CD4-positive, alpha-beta memory T cell (primary cell): ENCODE measurements around the gene FNDC3B. TPM values are rescaled to one million over a fixed set of nuclear protein-coding genes. Genes with fewer than 3 reads are reported as not detected.

Experiments
- CTCF ChIA-PET: fragments of 350-600 bp; sonication (Branson Sonifier 250); formaldehyde crosslinking; loops from one replicate; lab custom pipeline; 2021; ENCODE audit warnings: inconsistent platforms; ENCODE audit not compliant: partially characterized antibody; lab: Charles Lee
- POLR2A ChIA-PET: fragments of 350-600 bp; sonication (Branson Sonifier 250); formaldehyde crosslinking; loops from one replicate; lab custom pipeline; 2021; ENCODE audit not compliant: partially characterized antibody; lab: Charles Lee
- DNase-seq, 5 donors: peaks; one replicate each; pipeline versions ENCODE4 v3.0.0 to v3.0.0-alpha.2; 2020 to 2022; ENCODE audit warnings: mixed read lengths in 1 of 5
- H3K27ac ChIP-seq: one replicate; pipeline ENCODE4 v1.7.0; 2013; ENCODE audit warnings: low read depth, low read length
- H3K27me3 ChIP-seq: 2 replicates; pipeline ENCODE4 v1.7.0; 2013; ENCODE audit warnings: mild to moderate bottlenecking, low read length, moderate library complexity; ENCODE audit not compliant: insufficient read depth
- H3K36me3 ChIP-seq: 2 replicates; pipeline ENCODE4 v1.7.0; 2013; ENCODE audit warnings: mild to moderate bottlenecking, low read length, moderate library complexity; ENCODE audit not compliant: insufficient read depth
- H3K4me1 ChIP-seq: 2 replicates; pipeline ENCODE4 v1.7.0; 2013; ENCODE audit warnings: mild to moderate bottlenecking, low read length, moderate library complexity; ENCODE audit not compliant: insufficient read depth
- H3K4me3 ChIP-seq, 2 donors: one replicate each; pipeline ENCODE4 v1.7.0; 2013; ENCODE audit warnings: low read length in 2 of 2, mild to moderate bottlenecking in 1 of 2
- H3K9me3 ChIP-seq, 2 donors: one replicate each; pipeline ENCODE4 v1.7.0; 2013; ENCODE audit warnings: low read length in 2 of 2, control low read depth in 1 of 2; ENCODE audit not compliant: control insufficient read depth in 1 of 2
- H3K27ac Mint-ChIP-seq, 7 donors: one replicate each; pipeline ENCODE4 v1.8.0; 2020 to 2021; ENCODE audit warnings: mixed read lengths in 7 of 7, mild to moderate bottlenecking in 6 of 7, inconsistent platforms in 3 of 7, moderate library complexity in 3 of 7
- H3K27me3 Mint-ChIP-seq, 2 donors: one replicate each; pipeline ENCODE4 v1.8.0; 2020 to 2021; ENCODE audit warnings: mixed read lengths in 2 of 2
- H3K36me3 Mint-ChIP-seq, 2 donors: one replicate each; pipeline ENCODE4 v1.8.0; 2020 to 2021; ENCODE audit warnings: mixed read lengths in 2 of 2, inconsistent platforms in 1 of 2, mild to moderate bottlenecking in 1 of 2
- H3K4me1 Mint-ChIP-seq, 4 donors: one replicate each; pipeline ENCODE4 v1.8.0; 2020 to 2021; ENCODE audit warnings: mixed read lengths in 4 of 4, mild to moderate bottlenecking in 1 of 4
- H3K4me3 Mint-ChIP-seq, 8 donors: one replicate each; pipeline ENCODE4 v1.8.0; 2020 to 2021; ENCODE audit warnings: mixed read lengths in 8 of 8, mild to moderate bottlenecking in 7 of 8, moderate library complexity in 6 of 8, inconsistent platforms in 3 of 8
- H3K9me3 Mint-ChIP-seq, 8 donors: one replicate each; pipeline ENCODE4 v1.8.0; 2020 to 2021; ENCODE audit warnings: mixed read lengths in 8 of 8, mild to moderate bottlenecking in 5 of 8, inconsistent platforms in 3 of 8, moderate library complexity in 1 of 8
- intact Hi-C: fragments of 100-400 bp; cut with micrococcal nuclease; formaldehyde crosslinking; loops from one replicate; pipeline ENCODE4 v1.15.1; 2023
- polyA plus RNA-seq, 2 donors: library from polyadenylated mRNA; unstranded; fragments of 300-500 nt; fragmentation: Illumina TruSeq; gene quantifications; one replicate each; pipeline ENCODE4 v1.2.3, GENCODE V29; 2021
- total RNA-seq, 2 experiments: library from RNA; stranded (reverse); gene quantifications; one replicate each; pipeline ENCODE4 v1.2.3, GENCODE V29; 2021

The FNDC3B gene
- total and polyA plus RNA-seq, 4 experiments from 2014 or later, result 10.9 to 18.2 (median 14.8) TPM

DNA sequence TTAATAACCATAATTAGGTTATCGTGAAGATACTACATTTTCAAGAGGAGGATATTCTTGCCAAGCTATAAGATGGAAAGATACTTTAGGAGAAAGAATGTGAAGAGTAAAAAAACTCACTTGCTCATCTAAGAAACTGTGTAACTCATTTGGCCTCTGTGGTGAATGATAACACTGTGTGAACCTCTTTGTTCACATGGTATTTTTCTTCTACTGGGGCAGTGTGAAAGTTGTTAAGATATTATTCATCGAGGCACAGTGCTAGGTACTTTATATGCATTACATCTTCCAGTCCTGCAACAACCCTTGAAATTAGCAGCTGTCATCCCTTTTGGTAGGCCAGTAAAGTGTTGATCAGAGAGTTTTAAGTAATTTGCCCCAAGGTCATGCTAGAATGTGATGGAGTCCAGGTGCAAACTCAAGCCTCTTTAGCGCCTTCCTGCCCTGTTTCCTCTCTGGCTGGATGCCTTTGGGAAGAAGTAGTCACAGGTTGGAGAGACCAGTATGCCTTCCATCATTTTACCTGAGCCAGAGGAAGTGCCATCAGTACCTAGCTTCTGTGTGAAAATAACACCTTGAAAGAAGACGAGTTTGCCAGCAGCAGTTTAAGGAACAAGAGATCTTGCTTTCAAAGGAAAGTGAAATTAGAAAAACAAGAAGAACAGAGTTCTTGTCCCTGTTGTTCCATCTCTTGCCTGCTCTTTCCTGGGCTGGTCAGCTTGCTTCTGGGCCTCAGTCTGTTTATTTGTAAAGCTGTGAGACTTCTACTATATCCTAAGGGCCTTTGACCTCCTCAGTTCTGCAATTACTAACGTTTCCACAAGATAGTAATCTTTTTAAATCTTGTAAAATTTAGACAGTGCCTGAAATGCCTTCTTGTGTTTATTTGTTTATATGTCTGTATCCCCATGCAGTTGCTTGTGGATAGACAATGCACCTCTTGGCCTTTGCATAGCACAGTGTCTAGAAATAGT, 179.3 kb downstream of the FNDC3B start:
- H3K27ac ChIP-seq, result no peak overlapping the region
- H3K27me3 ChIP-seq, result no peaks in the 10 kb centered on the region
- Mint-ChIP-seq H3K27ac (peak overlapping the region in 2 of 7 donors; percentile 16 to 31), H3K9me3 (peaks cover 0 to 2% (median 0%) of the 10 kb centered on the region in 8 donors), H3K27me3 (no peaks in the 10 kb centered on the region), H3K36me3 (peaks cover 1 to 10% of the 10 kb centered on the region in 2 donors), H3K4me1 (peaks cover 15 to 37% (median 25%) of the 10 kb centered on the region in 4 donors), H3K4me3 (no peak overlapping the region)
- no peak overlapping the region for H3K4me3 ChIP-seq
- no peaks in the 10 kb centered on the region for H3K36me3 ChIP-seq
- ChIA-PET POLR2A (no interaction called here), CTCF (no interaction called here)
- intact Hi-C loops, result no loop called here
- H3K9me3 ChIP-seq, result no peaks in the 10 kb centered on the region
- no peak for DNase-seq
- no peaks in the 10 kb centered on the region for H3K4me1 ChIP-seq

DNA sequence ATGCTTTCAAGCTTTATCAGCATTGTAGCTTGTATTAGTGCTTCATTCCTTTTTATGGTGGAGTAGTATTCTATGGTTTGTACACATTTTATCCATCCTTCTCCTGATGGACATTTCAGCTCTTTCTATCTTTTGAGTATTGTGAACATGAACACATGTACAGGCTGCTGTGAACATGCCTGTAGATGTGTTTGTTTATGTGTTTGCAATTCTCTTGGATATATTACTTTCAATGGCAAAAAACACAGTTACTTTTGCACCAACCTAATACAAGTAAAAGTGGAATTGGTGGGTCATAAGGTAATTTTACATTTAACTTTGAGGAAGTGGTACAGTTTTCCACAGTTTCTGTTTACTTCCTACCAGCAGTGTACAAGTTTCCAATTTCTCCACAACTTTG, 180.4 kb downstream of the FNDC3B start:
- Mint-ChIP-seq H3K9me3 (peaks cover 0 to 2% (median 0%) of the 10 kb centered on the region in 8 donors), H3K4me1 (peaks cover 17 to 41% (median 27%) of the 10 kb centered on the region in 4 donors), H3K27ac (no peak overlapping the region), H3K4me3 (no peak overlapping the region), H3K27me3 (no peaks in the 10 kb centered on the region), H3K36me3 (peaks cover 1 to 12% of the 10 kb centered on the region in 2 donors)
- Histone ChIP-seq H3K4me3 (no peak overlapping the region), H3K27me3 (no peaks in the 10 kb centered on the region), H3K9me3 (no peaks in the 10 kb centered on the region), H3K36me3 (no peaks in the 10 kb centered on the region), H3K27ac (no peak overlapping the region), H3K4me1 (no peaks in the 10 kb centered on the region)
- DNase-seq, result no peak
- intact Hi-C loops, result no loop called here
- CTCF ChIA-PET, result no interaction called here
- POLR2A ChIA-PET, result no interaction called here

DNA sequence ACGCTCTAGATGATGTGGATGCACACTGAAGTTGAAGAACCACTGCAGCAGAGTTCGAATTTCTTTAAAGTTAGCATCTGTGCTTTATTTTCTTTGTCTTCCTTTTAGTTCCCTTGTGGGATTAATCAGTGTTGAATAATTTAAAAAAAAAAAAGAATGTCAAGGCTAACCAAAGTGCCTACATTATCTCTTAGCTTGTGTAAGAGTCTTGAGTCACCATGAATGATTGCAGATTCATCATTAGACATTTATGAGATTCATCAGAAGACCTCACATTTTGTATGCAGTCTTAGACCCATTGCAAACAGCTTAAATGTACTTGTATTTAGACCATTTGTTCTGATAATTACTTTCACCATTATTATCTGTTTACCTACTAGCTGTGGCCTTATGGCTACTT, 182.2 kb downstream of the FNDC3B start:
- DNase-seq, result no peak
- intact Hi-C loops, result no loop called here
- CTCF ChIA-PET, result no interaction called here
- POLR2A ChIA-PET, result no interaction called here
- no peaks in the 10 kb centered on the region for H3K27me3 Mint-ChIP-seq
- H3K9me3 Mint-ChIP-seq, result no peaks in the 10 kb centered on the region
- no peak overlapping the region for H3K4me3 ChIP-seq
- H3K27ac ChIP-seq, result no peak overlapping the region
- no peaks in the 10 kb centered on the region for H3K27me3 ChIP-seq
- H3K9me3 ChIP-seq, result no peaks in the 10 kb centered on the region
- no peak overlapping the region for H3K27ac Mint-ChIP-seq
- H3K4me1 ChIP-seq, result no peaks in the 10 kb centered on the region
- H3K36me3 Mint-ChIP-seq, result peaks cover 0 to 14% of the 10 kb centered on the region in 2 donors
- peaks cover 17 to 37% (median 25%) of the 10 kb centered on the region in 4 donors for H3K4me1 Mint-ChIP-seq
- no peaks in the 10 kb centered on the region for H3K36me3 ChIP-seq
- no peak overlapping the region for H3K4me3 Mint-ChIP-seq

DNA sequence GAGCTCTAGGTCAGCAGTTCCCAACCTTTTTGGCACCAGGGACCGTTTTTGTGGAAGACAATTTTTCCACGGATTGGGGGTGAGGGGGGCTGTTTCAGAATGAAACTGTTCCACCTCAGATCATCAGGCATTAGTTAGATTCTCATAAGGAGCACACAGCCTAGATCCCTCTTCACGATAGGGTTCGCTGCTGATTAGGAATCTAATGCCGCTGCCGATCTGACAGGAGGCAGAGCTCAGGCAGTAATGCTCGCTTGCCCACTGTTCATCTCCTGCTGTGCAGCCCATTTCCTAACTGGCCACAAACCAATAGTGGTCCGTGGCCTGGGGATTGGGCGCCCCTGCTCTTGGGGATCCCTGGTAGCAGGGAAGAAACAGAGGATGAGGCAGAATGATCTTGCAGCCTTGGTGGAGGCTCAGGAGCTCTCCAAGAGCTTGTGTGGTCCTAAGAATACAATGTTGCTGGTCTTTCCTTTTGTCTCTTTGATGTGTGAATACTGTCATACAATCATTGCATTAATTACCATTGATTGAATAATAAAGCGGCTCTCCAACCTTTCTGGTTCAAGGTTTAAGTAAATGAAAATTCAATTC, 183.2 kb downstream of the FNDC3B start:
- no peak overlapping the region for H3K27ac ChIP-seq
- no peaks in the 10 kb centered on the region for H3K9me3 Mint-ChIP-seq
- H3K27ac Mint-ChIP-seq, result no peak overlapping the region
- H3K4me3 ChIP-seq, result no peak overlapping the region
- CTCF ChIA-PET, result interaction anchor here (0.5 kb wide), 1 partner anchor 59 kb away, joined by 3 read pairs; no protein-coding TSS in a partner anchor
- H3K4me1 ChIP-seq, result no peaks in the 10 kb centered on the region
- DNase-seq, result no peak
- no peaks in the 10 kb centered on the region for H3K27me3 Mint-ChIP-seq
- intact Hi-C loops, result no loop called here
- H3K4me1 Mint-ChIP-seq, result peaks cover 17 to 29% (median 23%) of the 10 kb centered on the region in 4 donors
- H3K9me3 ChIP-seq, result no peaks in the 10 kb centered on the region
- H3K27me3 ChIP-seq, result no peaks in the 10 kb centered on the region
- no peaks in the 10 kb centered on the region for H3K36me3 ChIP-seq
- H3K36me3 Mint-ChIP-seq, result peaks cover 6 to 18% of the 10 kb centered on the region in 2 donors
- H3K4me3 Mint-ChIP-seq, result no peak overlapping the region
- POLR2A ChIA-PET, result no interaction called here

DNA sequence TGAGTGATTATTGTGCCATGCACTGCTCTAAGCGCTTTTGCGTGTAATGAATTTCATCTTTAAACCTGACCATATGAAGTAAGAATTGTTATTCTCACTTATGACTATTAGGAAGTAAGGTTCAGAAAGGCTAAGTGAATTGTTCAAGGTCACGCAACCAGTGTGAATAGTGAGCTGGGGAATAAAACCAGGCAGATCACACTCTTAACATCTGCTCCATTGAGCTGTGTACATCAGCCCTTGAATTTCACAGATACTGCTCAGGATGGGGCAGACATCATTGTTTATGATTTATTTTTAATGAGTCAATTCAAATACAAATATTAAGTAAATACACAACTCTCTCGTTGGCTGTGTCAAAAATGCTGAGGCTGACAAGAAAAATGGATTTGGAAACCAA, 184.5 kb downstream of the FNDC3B start:
- ChIA-PET POLR2A (no interaction called here), CTCF (no interaction called here)
- H3K27ac ChIP-seq, result no peak overlapping the region
- H3K4me3 ChIP-seq, result no peak overlapping the region
- peaks cover 15 to 31% of the 10 kb centered on the region in 2 donors for H3K36me3 Mint-ChIP-seq
- H3K27me3 ChIP-seq, result no peaks in the 10 kb centered on the region
- no peaks in the 10 kb centered on the region for H3K4me1 ChIP-seq
- no peaks in the 10 kb centered on the region for H3K9me3 ChIP-seq
- no peaks in the 10 kb centered on the region for H3K9me3 Mint-ChIP-seq
- no peak overlapping the region for H3K27ac Mint-ChIP-seq
- peaks cover 11 to 19% (median 15%) of the 10 kb centered on the region in 4 donors for H3K4me1 Mint-ChIP-seq
- intact Hi-C loops, result no loop called here
- no peaks in the 10 kb centered on the region for H3K27me3 Mint-ChIP-seq
- no peak overlapping the region for H3K4me3 Mint-ChIP-seq
- no peak for DNase-seq
- H3K36me3 ChIP-seq, result no peaks in the 10 kb centered on the region

DNA sequence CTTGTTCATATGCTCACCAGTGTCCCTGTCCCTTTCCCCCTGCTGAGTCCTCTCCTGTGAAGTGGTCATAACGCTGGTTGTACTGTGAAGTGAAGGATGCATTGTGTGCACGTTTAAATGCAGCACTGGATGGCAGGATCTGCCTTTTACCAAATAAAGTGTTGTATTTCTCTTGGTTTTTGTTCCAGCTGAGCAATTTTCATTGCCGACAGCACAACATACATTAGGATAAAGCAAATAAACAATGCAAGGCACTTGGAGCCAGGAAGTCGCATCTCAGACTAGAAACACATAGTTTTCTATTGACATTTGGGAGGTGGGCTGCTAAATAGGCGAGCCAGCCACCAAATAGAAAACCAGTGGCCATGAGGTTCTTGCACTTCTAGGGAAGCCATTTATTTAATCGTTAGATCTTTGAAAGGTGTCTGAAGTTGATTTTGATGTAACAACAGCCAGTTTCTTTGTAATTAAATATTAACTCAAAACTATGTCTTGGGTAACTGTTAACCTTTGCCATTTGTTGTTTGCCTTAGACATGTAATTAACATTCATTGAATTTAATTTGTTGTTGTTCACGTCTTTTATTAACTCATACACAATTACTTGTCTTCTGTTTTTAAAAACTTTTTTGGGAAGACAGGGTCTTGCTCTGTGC, 185.3 kb downstream of the FNDC3B start:
- no peaks in the 10 kb centered on the region for H3K9me3 Mint-ChIP-seq
- no peak for DNase-seq
- intact Hi-C loops, result no loop called here
- peak overlapping the region in 1 of 7 donors; percentile 46 for H3K27ac Mint-ChIP-seq
- ChIA-PET CTCF (no interaction called here), POLR2A (no interaction called here)
- H3K4me3 Mint-ChIP-seq, result no peak overlapping the region
- H3K27me3 Mint-ChIP-seq, result no peaks in the 10 kb centered on the region
- H3K27ac ChIP-seq, result no peak overlapping the region
- H3K4me1 Mint-ChIP-seq, result peaks cover 9 to 12% (median 11%) of the 10 kb centered on the region in 4 donors
- H3K36me3 ChIP-seq, result no peaks in the 10 kb centered on the region
- no peaks in the 10 kb centered on the region for H3K4me1 ChIP-seq
- no peak overlapping the region for H3K4me3 ChIP-seq
- peaks cover 20 to 40% of the 10 kb centered on the region in 2 donors for H3K36me3 Mint-ChIP-seq
- no peaks in the 10 kb centered on the region for H3K27me3 ChIP-seq
- no peaks in the 10 kb centered on the region for H3K9me3 ChIP-seq

DNA sequence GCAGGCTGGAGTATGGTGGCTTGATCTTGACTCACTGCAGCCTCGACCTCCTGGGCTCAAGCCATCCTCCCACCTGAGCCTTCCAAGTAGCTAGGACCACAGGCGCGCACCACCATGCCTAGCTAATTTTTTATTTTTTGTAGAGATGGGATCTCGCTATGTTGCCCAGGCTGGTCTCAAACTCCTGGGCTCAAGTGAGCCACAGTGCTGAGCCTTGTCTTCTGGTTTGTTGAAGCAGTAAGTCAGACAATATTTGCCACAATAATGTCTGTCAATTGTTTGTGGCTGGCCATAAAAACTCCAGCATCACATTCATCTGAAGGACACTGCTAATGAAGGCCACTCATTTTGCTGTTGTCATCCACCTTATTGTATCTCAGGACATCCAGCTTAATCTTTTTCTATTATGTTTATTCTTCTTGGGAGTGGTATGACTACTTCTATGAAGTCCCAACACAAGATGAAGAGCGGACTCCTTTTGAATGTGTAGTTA, 185.9 kb downstream of the FNDC3B start:
- H3K4me1 ChIP-seq, result no peaks in the 10 kb centered on the region
- no peaks in the 10 kb centered on the region for H3K27me3 Mint-ChIP-seq
- DNase-seq, result no peak
- no peaks in the 10 kb centered on the region for H3K36me3 ChIP-seq
- no peak overlapping the region for H3K4me3 Mint-ChIP-seq
- peaks cover 5 to 9% (median 6%) of the 10 kb centered on the region in 4 donors for H3K4me1 Mint-ChIP-seq
- H3K4me3 ChIP-seq, result no peak overlapping the region
- intact Hi-C loops, result no loop called here
- no peaks in the 10 kb centered on the region for H3K27me3 ChIP-seq
- H3K27ac ChIP-seq, result no peak overlapping the region
- ChIA-PET POLR2A (no interaction called here), CTCF (no interaction called here)
- no peaks in the 10 kb centered on the region for H3K9me3 ChIP-seq
- no peak overlapping the region for H3K27ac Mint-ChIP-seq
- peaks cover 20 to 41% of the 10 kb centered on the region in 2 donors for H3K36me3 Mint-ChIP-seq
- no peaks in the 10 kb centered on the region for H3K9me3 Mint-ChIP-seq
